HG03025 (cell line): ENCODE measurements around the gene NAGK.
"Not testable (repeated sequence)": the region's sequence is repeated elsewhere in the genome, so short reads cannot be mapped to it uniquely, and the experiment has no call there.

Experiments used
- ATAC-seq: cut with Tn5 transposase; IDR thresholded peaks from one replicate; pipeline ENCODE4 v1.9.1; 2021; ENCODE audit warnings: mild to moderate bottlenecking, moderate library complexity; ENCODE audit not compliant: unreplicated experiment, low FRiP score

The NAGK gene

DNA sequence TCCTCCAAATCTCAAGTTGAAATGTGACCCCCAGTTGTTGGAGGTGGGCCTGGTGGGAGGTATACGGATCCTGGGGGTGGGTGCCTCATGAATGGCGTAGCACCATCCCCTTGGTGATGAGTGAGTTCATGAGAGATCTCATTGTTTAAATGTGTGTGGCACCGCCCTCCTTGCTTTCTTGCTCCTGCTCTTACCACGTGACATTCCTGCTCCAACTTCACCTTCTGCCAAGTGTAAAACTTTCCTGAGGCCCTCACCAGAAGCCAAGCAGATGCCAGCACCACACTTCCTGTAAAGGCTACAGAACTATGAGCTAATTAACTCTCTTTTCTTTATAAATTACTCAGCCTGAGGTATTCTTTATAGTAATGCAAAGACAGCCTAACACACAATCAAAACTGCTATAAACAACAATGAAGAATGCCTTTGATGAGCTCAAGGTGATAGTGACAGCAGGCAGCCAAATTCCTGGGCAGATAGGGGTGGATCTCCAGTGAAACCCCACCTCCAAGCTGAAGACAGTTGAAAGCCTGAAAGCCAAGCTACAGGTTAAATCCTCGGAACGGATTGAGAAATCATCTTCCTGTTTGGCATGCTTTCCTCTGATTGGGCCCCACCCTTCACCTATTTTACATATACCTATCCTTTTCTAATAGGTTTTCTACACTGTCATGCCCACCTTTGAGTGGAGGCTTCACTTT is 34.7 kb downstream of the NAGK start:
- ATAC-seq, result no peak

- ATAC-seq, result no peak
Observed at GRCh38 chr2:71103809-71104208, 35.4 kb downstream of the NAGK start.

GRCh38 chr2:71106463-71106862 is 38.0 kb downstream of the NAGK start:
- not testable (repeated sequence) for ATAC-seq

- no peak for ATAC-seq
Observed at GRCh38 chr2:71108091-71108490, 39.6 kb downstream of the NAGK start.

- no peak for ATAC-seq
Observed at GRCh38 chr2:71113843-71114242, 45.4 kb downstream of the NAGK start.

GRCh38 chr2:71117063-71117462 is 48.6 kb downstream of the NAGK start:
- ATAC-seq, result no peak

DNA sequence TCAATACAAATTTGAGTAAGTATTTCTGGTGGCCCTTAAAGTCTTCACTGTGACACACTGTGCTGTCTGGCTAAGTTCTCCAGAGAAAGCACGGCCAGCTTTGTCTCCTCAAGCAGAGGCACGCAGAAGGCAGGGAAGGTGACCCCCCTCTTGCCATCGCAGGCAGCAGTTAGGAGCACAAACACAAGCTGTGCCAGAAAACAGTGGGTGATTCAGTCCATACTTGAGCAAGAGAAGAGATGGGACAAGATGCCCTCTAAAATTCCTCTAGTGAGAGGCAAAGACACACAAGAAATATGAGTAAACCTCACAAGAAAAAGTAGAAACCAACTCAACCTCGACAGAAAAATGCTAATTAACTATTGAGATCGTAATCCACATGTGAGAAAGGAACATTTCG is 51.7 kb downstream of the NAGK start:
- no peak for ATAC-seq

- no peak for ATAC-seq
Observed at GRCh38 chr2:71121479-71121878, 53.0 kb downstream of the NAGK start.

DNA sequence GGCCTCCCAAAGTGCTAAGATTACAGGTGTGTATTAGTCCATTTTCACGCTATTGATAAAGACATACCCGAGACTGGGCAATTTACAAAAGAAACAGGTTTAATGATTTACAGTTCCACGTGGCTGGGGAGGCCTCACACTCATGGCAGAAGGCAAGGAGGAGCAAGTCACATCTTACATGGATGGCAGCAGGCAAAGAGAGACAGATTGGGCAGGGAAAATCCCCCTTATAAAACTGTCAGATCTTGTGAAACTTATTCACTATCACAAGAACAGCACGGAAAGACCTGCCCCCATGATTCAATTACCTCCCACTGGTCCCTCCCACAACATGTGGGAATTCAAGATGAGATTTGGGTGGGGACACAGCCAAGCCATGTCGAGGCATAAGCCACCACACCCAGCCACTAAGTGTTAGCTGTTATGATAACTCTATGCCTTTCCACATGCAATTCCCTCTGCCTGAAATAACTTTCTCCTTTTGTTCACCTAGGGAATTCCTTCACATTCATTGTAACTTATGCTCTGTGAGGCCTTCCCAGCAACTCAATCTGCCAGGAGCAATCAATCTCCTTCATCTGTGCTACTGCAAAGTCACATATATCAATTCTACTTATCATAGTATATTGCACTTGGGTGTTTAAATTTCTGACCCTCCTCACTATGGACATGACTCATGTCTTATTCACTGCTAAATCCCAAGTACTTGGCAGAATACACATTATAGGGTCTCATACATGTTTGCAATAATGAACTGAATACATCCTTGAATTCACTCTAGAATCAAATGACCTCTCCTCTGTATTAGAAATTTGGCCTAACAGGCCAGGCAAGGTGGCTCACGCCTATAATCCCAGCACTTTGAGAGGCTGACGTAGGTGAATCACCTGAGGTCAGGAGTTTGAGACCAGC is 54.2 kb downstream of the NAGK start:
- ATAC-seq, result no peak

- no peak for ATAC-seq
Observed at GRCh38 chr2:71125506-71126294, 57.3 kb downstream of the NAGK start.

DNA sequence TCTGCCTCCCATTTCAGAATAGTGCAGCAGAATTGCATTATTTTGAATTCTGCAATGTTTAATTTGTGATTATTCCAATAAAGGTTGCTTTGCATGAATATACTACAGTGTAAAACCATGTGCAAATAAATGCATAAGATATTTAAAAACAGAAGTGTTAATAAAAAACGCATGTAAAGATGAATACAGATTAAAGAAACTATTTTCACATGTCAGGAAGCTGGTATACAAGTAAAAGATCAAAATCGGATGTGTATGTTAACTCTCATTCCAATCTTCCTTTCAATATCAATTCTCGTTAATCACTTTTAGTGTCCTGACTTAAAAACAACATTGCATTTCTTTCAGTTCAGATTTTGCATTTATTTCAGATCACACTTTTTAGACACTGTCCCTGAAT is 58.5 kb downstream of the NAGK start:
- ATAC-seq, result no peak
